GM13977 (cell line): ENCODE results near the gene PLEKHS1.

Experiments used
- DNase-seq: peaks from one replicate; pipeline ENCODE4 v3.0.0; 2012; ENCODE audit warnings: low spot score
- CTCF ChIP-seq: IDR thresholded peaks from 2 replicates; pipeline ENCODE4 v1.5.1; 2012; ENCODE audit warnings: mild to moderate bottlenecking, control low read depth; ENCODE audit not compliant: insufficient read depth; ENCODE audit errors: extremely low read depth, missing control alignments
- in situ Hi-C: fragments of 300-500 bp; cut with MboI; formaldehyde crosslinking; loops from one replicate; pipeline ENCODE4 v1.12.0; 2022; ENCODE audit warnings: low sequenced_read_pairs, low pct_unique_long_range_greater_than_20kb, mixed read lengths, inconsistent platforms; ENCODE audit not compliant: unreplicated experiment

Gene PLEKHS1

DNA sequence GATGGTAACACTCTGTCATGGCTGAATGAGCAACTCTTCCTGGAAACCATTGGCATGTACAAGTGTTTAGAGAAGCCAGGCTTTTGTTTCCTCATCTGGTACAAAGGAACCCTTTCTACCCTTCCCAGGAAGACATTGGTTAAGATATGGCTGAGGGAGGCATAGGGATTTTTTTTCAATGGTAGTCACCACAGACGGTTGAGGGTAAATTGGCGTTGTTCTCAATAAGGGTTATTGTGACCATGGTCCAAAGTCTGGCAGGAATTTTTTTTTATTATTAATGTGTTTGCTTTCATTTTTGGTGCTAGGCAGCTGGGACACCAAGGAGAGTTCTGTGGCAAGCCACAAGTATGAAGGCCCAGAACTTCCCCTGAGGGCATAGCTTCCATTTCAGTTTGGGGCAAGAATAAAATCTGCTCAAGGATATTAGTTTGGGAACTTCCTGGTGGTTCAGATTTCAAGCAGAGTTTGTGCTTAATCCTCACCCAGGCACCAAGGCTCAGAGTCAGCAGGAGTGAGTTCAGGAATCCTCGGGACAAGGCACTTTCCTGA is at the start of gene PLEKHS1:
PLEKHS1 (plus strand) TSS at position 502 of the 552 bp plus-strand sequence. CDS start 3,596 bp downstream, outside the sequence.
- no peak for DNase-seq
- TF ChIP-seq CTCF, result no peak
- in situ Hi-C loops, result no loop called here

DNA sequence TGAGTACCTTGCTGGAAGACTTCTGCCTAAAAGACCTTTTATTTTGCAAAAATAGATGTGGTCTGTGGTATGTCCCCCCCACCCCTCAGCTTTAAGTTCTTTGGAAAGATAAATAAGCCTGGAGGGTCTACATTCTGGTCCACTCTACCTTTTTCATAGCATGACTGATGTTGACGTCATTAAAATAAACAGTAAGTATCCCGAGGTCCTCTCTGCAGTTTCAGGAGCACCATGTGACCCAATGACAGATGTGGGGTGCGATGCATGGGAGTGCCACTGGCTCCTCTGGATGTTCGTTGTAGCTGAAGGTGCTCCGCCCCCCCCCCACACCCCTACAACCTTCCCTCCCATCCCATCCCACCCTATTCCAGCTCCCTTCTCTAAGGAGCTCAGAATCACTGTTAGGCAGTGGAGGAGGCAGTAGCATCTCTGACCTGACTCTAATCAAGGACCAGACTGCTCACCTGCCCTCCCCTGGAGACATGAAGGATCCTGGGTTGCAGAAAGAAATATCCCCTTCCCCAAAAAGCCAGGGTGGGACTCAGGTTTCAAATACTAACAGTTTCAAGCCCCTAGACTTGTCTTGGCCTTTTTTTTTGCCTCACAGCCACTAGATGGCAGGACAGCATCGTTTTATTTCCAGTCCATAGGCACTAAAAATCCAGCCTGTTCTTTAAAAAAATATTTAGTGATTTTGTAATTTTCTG is 46.7 kb upstream of the PLEKHS1 start:
- peak; percentile 25 for DNase-seq
- in situ Hi-C loops, result loop anchor here (25.0 kb wide), 1 partner anchor 408 kb away; no protein-coding TSS in a partner anchor
- peak; percentile 68 for TF ChIP-seq CTCF

DNA sequence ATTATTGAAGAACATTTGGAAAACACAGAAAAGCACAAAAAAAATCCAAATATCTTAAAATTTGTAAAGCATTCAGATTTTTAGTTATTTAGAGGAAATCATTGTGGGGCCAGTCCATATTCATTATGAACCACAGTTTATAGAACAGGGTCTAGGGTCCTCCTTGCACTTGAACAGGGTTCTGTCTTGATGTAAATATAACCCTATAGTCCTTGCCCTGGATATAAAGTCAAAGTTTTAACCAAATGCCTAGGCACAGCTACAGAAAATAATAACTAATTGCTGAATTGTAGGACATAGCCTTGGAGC is 46.2 kb upstream of the PLEKHS1 start:
- in situ Hi-C loops, result loop anchor here (25.0 kb wide), 1 partner anchor 407 kb away; no protein-coding TSS in a partner anchor
- TF ChIP-seq CTCF, result no peak
- DNase-seq, result no peak

- DNase-seq, result no peak
- TF ChIP-seq CTCF, result no peak
- in situ Hi-C loops, result loop anchor here (25.0 kb wide), 1 partner anchor 406 kb away; no protein-coding TSS in a partner anchor
These were observed 44.9 kb upstream of the PLEKHS1 start for GRCh38 chr10:113706623-113707022.

GRCh38 chr10:113708640-113709039 is 42.8 kb upstream of the PLEKHS1 start:
- in situ Hi-C loops, result loop anchor here (25.0 kb wide), 1 partner anchor 404 kb away; no protein-coding TSS in a partner anchor
- DNase-seq, result no peak

GRCh38 chr10:113709221-113709838 is 42.2 kb upstream of the PLEKHS1 start:
- TF ChIP-seq CTCF, result no peak
- no peak for DNase-seq
- in situ Hi-C loops, result loop anchor here (25.0 kb wide), 1 partner anchor 403 kb away; no protein-coding TSS in a partner anchor

More at GRCh38 chr10:113708640-113709039, 42.8 kb upstream of the PLEKHS1 start:
- no peak for TF ChIP-seq CTCF
